ENCODE measurements around the gene MYL5. TPM values are rescaled to one million over a fixed set of nuclear protein-coding genes. Genes with fewer than 3 reads are reported as not detected.
A peak's percentile ranks its signal among the peaks of the same experiment; 100 is the strongest.

MYL5 gene
- total RNA-seq, 1 donor from 2014 or later = 22.6 TPM

DNA sequence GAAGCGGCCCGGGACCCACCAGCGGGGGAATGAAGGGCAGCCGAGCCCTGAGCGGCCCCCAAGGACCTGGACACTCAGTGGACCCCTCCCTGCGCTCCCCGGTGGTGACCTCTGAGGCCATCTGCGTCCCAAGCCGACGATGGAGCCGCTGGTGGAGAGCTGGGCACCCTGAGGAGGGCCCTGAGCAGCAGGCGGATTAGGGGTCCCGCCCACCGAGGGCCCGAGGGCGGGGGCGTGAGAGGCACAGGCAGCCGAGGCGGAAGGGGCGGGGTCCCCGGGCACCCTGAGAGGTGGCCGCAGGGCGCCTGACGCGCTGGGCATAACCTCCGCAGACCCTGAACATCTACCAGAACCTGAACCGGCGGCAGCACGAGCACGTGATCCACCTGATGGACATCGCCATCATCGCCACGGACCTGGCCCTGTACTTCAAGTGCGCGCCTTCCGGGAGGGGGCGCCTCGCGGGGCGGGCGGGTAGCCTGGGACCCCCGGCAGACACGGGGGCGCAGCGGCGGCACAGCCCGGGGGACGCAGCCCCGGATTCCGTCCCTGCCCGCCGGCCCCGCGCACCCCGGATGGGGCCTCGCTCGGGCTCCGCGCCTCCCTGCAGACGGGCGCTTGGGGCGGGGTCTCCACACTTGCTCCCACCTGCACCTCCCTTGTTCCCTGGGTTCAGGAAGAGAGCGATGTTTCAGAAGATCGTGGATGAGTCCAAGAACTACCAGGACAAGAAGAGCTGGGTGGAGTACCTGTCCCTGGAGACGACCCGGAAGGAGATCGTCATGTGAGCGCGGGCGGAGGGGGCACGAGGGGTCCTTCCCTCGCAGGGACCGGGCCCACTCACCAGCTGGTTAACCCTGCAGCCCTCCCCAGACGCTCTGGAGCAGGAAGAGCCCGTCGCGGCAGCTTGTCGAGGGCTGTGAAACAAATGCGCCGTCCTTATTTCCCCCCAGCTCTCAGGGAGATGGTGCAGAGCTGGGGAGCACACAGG, 10.6 kb upstream of the MYL5 start:
- Mint-ChIP-seq H3K27me3 (no peaks in the 10 kb centered on the region), H3K27ac (peak overlapping the region; percentile 84), H3K4me1 (ENCODE audit: low read depth) (no peaks in the 10 kb centered on the region), H3K9me3 (ENCODE audit: low read depth) (no peaks in the 10 kb centered on the region), H3K4me3 (ENCODE audit: low read depth) (peak overlapping the region; percentile 74), H3K36me3 (ENCODE audit: insufficient read depth) (peaks cover 7% of the 10 kb centered on the region)
- TF ChIP-seq, protein P1, sequence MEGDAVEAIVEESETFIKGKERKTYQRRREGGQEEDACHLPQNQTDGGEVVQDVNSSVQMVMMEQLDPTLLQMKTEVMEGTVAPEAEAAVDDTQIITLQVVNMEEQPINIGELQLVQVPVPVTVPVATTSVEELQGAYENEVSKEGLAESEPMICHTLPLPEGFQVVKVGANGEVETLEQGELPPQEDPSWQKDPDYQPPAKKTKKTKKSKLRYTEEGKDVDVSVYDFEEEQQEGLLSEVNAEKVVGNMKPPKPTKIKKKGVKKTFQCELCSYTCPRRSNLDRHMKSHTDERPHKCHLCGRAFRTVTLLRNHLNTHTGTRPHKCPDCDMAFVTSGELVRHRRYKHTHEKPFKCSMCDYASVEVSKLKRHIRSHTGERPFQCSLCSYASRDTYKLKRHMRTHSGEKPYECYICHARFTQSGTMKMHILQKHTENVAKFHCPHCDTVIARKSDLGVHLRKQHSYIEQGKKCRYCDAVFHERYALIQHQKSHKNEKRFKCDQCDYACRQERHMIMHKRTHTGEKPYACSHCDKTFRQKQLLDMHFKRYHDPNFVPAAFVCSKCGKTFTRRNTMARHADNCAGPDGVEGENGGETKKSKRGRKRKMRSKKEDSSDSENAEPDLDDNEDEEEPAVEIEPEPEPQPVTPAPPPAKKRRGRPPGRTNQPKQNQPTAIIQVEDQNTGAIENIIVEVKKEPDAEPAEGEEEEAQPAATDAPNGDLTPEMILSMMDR (IDR thresholded peaks at IDR 0.05; ENCODE audit: unreplicated experiment) = peak; percentile 29
- peak; percentile 44 for DNase-seq (ENCODE audit: low spot score, unreplicated experiment)

DNA sequence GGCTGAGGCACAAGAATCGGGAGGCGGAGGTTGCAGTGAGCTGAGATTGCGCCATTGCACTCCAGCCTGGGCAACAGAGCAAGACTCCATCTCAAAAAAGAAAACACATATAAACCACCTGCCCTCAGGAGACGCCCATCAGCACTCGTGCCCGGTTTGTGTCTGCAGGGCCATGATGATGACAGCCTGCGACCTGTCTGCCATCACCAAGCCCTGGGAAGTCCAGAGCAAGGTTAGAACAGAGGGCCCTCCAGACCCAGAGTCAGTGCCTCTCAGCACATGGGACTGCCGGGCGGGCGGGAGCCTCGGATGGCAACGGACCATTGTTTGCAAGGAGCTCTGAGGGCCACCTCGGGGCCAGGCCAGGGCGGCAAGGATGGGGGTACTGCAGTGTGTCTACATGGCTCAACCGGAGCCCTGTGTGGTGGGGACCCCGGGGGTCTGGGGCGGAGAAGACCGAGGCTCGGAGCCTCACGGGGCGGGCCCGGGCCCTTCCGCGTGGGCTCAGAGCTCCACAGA, 9.6 kb upstream of the MYL5 start:
- Mint-ChIP-seq H3K9me3 (ENCODE audit: low read depth) (no peaks in the 10 kb centered on the region), H3K27ac (no peak overlapping the region), H3K27me3 (no peaks in the 10 kb centered on the region), H3K4me1 (ENCODE audit: low read depth) (no peaks in the 10 kb centered on the region), H3K4me3 (ENCODE audit: low read depth) (peak overlapping the region; percentile 74), H3K36me3 (ENCODE audit: insufficient read depth) (peaks cover 6% of the 10 kb centered on the region)
- TF ChIP-seq, protein P1 (IDR thresholded peaks at IDR 0.05; ENCODE audit: unreplicated experiment) = no peak
- DNase-seq (ENCODE audit: low spot score, unreplicated experiment) = no peak

DNA sequence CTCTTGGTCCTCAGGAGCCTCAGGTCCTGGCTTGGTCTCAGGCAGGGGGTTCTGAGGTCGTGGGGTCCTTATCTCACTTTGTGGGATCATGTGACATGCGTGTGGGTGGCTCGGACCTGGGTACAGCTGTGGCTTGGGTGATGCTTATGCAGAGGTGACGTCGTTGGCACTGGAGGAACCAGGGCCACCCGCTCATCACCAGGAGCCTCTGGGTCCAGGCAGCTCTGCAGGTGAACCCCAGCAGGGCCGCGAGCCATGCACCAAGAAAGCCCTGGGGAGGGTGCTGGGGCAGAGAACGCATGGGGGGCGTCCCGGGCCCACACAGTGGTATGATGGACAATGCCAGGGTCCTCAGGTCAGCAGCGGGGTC, 9.0 kb upstream of the MYL5 start:
- TF ChIP-seq, protein P1 (IDR thresholded peaks at IDR 0.05; ENCODE audit: unreplicated experiment) = no peak
- Mint-ChIP-seq H3K27ac (no peak overlapping the region), H3K9me3 (ENCODE audit: low read depth) (no peaks in the 10 kb centered on the region), H3K27me3 (no peaks in the 10 kb centered on the region), H3K4me3 (ENCODE audit: low read depth) (no peak overlapping the region), H3K36me3 (ENCODE audit: insufficient read depth) (peaks cover 2% of the 10 kb centered on the region), H3K4me1 (ENCODE audit: low read depth) (no peaks in the 10 kb centered on the region)
- DNase-seq (ENCODE audit: low spot score, unreplicated experiment) = no peak

DNA sequence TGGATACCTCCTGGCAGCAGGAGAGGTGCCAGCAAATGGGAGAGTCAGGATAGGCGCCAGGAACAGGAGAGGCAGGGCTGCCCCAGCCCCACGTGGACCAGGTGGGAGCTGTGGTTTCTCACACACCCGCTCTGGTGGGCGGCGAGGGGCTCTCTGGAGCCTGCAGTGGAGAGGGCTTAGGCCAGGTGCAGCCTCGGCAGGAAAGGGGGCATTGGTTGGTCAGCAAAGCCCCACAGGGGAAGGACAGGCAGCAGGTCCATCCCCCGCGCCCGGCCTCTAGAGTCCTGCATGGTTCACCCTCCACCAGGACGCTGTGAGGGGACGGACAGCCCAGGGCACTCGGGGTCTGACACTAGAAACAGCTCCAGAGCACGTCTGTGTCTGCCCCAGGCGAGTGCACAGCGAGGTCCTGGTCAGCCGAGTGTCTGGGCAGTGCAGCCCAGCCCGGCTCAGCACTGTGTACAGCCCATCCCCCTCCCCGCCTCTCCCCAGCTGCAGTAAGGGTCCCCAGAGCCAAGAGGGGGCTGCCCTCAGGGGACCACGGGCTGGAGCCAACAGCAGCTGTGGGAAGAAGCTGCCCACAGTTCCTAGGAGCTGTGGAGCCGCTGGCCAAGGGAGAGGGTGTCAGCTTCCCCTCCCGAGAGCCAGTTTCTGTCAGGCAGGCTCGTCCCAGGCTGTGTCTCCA, 8.4 kb upstream of the MYL5 start:
- H3K27me3 Mint-ChIP-seq = no peaks in the 10 kb centered on the region
- H3K27ac Mint-ChIP-seq = no peak overlapping the region
- no peaks in the 10 kb centered on the region for H3K4me1 Mint-ChIP-seq (ENCODE audit: low read depth)
- TF ChIP-seq, protein P1 (IDR thresholded peaks at IDR 0.05; ENCODE audit: unreplicated experiment) = no peak
- no peaks in the 10 kb centered on the region for H3K9me3 Mint-ChIP-seq (ENCODE audit: low read depth)
- no peak overlapping the region for H3K4me3 Mint-ChIP-seq (ENCODE audit: low read depth)
- DNase-seq (ENCODE audit: low spot score, unreplicated experiment) = no peak
- H3K36me3 Mint-ChIP-seq (ENCODE audit: insufficient read depth) = peaks cover 3% of the 10 kb centered on the region

DNA sequence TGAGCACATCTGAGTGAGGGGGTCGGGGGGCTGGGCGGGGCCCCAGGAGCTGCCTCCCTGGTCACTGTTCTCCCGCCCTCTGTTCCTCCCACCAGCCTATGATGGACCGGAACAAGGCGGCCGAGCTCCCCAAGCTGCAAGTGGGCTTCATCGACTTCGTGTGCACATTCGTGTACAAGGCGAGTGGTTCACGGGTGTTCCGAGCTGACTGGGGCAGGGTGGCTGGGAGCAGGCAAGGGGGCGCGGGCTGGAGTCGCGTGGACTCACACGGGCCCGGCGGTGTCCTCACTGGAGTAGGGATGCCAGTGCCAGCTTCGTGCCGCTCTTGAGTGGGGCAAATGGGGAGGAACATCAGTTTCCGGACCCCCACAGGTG, 7.9 kb upstream of the MYL5 start:
- H3K4me1 Mint-ChIP-seq (ENCODE audit: low read depth) = no peaks in the 10 kb centered on the region
- H3K27me3 Mint-ChIP-seq = no peaks in the 10 kb centered on the region
- H3K36me3 Mint-ChIP-seq (ENCODE audit: insufficient read depth) = peaks cover 3% of the 10 kb centered on the region
- TF ChIP-seq, protein P1 (IDR thresholded peaks at IDR 0.05; ENCODE audit: unreplicated experiment) = no peak
- H3K4me3 Mint-ChIP-seq (ENCODE audit: low read depth) = no peak overlapping the region
- DNase-seq (ENCODE audit: low spot score, unreplicated experiment) = no peak
- no peak overlapping the region for H3K27ac Mint-ChIP-seq
- H3K9me3 Mint-ChIP-seq (ENCODE audit: low read depth) = no peaks in the 10 kb centered on the region

Data from progenitor cell of endocrine pancreas (in vitro differentiated cells).